GM18526 (cell line): ENCODE measurements around the gene CER1.
A peak's percentile ranks its signal among the peaks of the same experiment; 100 is the strongest.

ENCODE experiments used
- POLR2A ChIP-seq: IDR thresholded peaks from 3 replicates; pipeline ENCODE4 v1.6.1; 2011; ENCODE audit not compliant: insufficient read length; ENCODE audit errors: extremely low read depth

Gene CER1

GRCh38 chr9:14741369-14741768 is 18.8 kb upstream of the CER1 start:
- no peak for TF ChIP-seq POLR2A

DNA sequence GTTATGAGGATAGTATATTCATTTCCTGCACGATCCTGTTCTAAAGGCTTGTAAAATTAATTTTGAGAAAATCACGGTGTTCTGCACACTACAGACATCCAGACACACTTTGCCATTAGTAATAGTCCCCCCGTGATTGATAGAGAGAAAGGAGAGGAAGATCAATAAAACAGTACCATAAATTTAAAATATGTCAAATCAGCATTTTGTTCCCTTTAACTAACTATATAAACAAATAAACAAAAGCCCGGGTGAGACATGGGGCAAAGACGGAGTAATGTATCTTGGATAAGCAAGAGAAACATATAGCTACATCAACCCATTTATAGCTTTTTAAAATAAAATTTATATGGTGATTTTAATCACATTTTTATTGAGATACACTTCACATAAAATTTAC is 10.6 kb upstream of the CER1 start:
- no peak for TF ChIP-seq POLR2A

- TF ChIP-seq POLR2A, result no peak
Measured at GRCh38 chr9:14731294-14731981, 8.9 kb upstream of the CER1 start.

DNA sequence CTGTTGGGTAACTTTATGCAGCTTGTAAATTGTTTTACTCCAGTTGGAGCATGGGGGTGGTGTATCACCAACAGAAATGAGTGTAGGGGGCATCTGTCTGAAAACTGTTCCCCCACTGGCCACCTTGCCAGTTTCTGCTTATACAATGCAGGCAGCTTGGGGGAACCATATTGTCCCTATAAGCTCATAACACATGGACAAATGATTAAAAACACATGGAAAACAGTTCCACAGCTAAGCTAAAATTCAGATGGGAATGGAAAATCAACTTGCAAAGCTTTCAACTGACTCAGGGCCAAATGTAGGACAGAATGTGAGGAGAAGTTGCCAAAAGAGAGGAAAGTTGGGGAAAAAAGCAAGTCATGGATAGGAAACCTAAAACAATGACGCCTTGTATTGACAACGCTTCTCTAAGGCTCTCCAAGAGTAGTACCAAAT is 7.9 kb upstream of the CER1 start:
- TF ChIP-seq POLR2A, result no peak

GRCh38 chr9:14723301-14723700 is 768 bp upstream of the CER1 start:
- TF ChIP-seq POLR2A, result no peak

GRCh38 chr9:14719231-14719923 is 3.2 kb downstream of the CER1 start:
- no peak for TF ChIP-seq POLR2A

DNA sequence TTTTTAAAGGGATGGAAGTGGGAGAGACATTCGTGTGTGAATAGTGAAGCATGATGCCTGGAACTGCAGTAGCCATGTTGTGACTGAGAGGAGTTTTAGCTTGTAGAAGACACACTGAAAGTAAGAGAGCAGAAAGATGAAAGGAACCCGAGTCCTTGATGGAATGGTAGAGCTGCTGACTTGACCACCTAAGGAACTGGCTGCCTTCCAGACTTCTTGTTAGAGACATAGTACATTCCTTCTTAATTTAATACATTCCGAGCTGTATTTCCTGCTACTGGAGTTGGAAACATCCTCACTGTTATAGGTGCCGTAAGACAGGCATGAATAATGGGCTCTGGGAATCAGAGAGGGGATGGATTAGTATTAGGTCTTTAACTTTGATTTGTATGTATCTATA is 7.4 kb downstream of the CER1 start:
- no peak for TF ChIP-seq POLR2A

DNA sequence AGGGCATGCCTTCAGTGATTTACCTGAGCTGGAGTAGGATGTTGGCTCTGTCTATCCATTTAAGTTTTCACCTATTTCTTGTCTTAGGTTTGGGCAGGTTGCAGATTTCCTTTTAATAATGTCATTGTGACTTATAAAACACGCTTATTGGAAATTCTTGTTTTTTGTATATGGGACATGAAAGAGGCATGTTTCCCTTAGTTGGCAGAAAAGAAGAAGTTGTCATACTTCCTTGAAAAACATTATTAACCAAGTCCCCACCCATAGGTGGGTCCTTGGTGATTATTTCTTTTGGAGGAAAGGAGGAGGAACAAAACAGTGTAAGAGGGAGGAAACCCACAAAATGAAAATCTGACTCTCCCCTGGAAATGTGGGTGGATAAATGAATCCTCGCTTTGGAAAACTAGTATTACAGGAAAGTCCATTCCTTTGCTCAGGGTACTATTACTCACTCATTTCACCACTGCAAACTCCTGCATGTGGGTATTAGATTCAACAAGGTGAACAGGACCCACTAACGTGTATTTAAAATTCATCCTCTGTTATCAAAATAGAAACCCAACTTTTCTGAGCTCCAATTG is 9.3 kb downstream of the CER1 start:
- TF ChIP-seq POLR2A, result no peak

DNA sequence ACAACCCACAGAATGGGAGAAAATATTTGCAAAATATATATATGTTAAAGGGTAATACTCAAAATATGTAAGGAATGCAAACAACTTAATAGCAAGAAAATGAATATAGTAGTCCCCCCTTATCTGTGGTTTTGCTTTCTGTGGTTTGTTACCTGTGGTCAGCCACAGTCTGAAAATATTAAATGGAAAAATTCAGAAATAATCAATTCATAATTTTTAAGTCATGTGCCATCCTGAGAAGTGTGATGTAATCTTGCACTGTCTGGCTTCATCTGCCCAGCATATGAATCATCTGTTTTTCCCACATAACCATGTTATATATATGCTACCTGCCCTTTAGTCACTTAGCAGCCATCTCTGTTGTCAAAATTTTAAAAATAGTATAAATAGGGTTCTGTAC is 11.7 kb downstream of the CER1 start:
- TF ChIP-seq POLR2A, result no peak

DNA sequence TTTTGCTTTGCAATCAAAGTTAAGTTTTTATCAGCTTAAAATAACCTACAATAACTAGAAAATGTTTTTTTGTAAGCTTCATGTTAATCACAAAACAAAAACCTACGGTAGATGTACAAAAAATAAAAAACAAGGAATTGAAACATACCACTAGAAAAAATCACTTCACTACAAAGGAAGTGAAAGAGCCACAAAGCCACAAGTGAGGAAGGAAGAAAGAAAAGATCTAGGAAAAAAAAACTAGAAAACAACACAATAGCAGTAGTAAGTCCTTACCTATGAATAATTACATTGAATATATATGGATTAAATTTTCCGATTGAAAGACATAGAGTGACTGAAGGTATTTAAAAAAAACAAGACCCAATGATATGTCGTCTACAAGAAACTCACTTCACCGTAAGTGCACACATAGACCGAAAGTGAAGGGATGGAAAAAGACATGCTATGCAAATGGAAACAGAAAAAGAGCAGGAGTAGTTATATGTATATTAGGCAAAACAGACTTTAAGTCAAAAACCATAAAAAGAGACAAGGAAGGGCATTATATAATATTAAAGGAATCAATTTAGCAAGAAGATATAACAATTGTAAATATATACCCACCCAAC is 15.9 kb downstream of the CER1 start:
- no peak for TF ChIP-seq POLR2A

GRCh38 chr9:14705079-14705478 is 17.5 kb downstream of the CER1 start:
- no peak for TF ChIP-seq POLR2A

- no peak for TF ChIP-seq POLR2A
Measured at GRCh38 chr9:14704281-14704680, 18.3 kb downstream of the CER1 start.

- TF ChIP-seq POLR2A, result no peak
Measured at GRCh38 chr9:14702200-14702720, 20.3 kb downstream of the CER1 start.

GRCh38 chr9:14693251-14693861 is 29.2 kb downstream of the CER1 start, which contains the start of gene ZDHHC21:
ZDHHC21 (minus strand) TSS chr9:14693432; CDS start chr9:14674340, 19,092 bp downstream.
- peak; percentile 71 for TF ChIP-seq POLR2A
